Neutrophil (primary cell): Measurements from ENCODE around the gene MSH5.
"Not testable (repeated sequence)": the region's sequence is repeated elsewhere in the genome, so short reads cannot be mapped to it uniquely, and the experiment has no call there.

Source experiments
- H3K27ac ChIP-seq: fragments of 200-600 bp; sonication (generic); 2 replicates; pipeline ENCODE4 v1.5.1; 2016; ENCODE audit warnings: mild to moderate bottlenecking, moderate library complexity
- H3K27me3 ChIP-seq: fragments of 200-600 bp; sonication (generic); 2 replicates; pipeline ENCODE4 v1.6.0; 2016; ENCODE audit warnings: mild to moderate bottlenecking
- H3K36me3 ChIP-seq: fragments of 200-600 bp; sonication (generic); 2 replicates; pipeline ENCODE4 v1.5.1; 2017
- H3K4me1 ChIP-seq, 2 experiments: fragments of 200-600 bp in 1 of 2; sonication (generic) in 1 of 2; 1 replicate in 1 of 2; 2 replicates in 1 of 2; pipeline versions ENCODE4 v1.5.1 to v1.6.1; 2013 to 2016; ENCODE audit warnings: low read depth in 1 of 2, low read length in 1 of 2, mild to moderate bottlenecking in 1 of 2, moderate library complexity in 1 of 2; ENCODE audit not compliant: control insufficient read depth in 1 of 2, insufficient read depth in 1 of 2
- H3K4me3 ChIP-seq, 2 experiments: fragments of 200-600 bp in 1 of 2; sonication (generic) in 1 of 2; 1 replicate in 1 of 2; 2 replicates in 1 of 2; pipeline ENCODE4 v1.5.1; 2013 to 2016; ENCODE audit warnings: low read depth in 1 of 2, low read length in 1 of 2, mild to moderate bottlenecking in 1 of 2, moderate library complexity in 1 of 2
- H3K9me3 ChIP-seq: fragments of 200-600 bp; sonication (generic); 2 replicates; pipeline ENCODE4 v1.5.1; 2016
- TF ChIP-seq, protein P1 (sequence below): fragments of 200-600 bp; sonication (generic); IDR thresholded peaks from 2 replicates; pipeline ENCODE4 v1.5.1; 2016; ENCODE audit warnings: antibody characterized with exemption

Gene MSH5

DNA sequence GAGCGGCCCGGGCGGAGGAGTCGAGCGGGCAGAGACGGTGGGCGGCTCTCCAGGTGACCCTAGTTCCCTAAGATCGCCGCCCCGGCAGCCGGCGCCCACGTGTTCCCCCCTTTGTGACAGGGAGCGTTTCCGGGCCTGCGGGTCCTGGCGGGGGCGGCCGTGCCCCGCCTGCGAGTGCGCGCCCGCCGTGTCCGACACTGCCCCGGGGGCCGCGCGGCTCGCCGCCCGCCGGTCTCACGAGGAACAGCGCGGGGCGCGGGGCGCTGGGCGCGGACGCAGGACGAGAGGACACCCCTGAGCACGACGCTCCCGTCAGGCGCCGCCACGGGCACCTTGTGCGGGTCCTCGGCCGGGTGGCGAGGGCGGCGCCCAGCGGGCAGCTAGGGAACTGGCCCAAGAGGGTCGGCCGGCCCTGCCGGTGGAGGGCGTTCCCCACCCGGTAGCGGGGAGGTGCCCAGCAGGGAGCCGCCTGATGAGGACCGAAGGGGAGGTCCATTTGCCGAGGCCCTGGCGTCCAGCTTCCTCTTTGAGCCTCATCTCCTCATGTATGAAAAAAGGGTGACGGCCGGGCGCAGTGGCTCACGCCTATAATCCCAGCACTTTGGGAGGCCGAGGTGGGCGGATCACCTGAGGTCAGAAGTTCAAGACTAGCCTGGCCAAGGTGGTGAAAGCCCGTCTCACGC is 56.0 kb downstream of the MSH5 start, which contains the start of gene VARS1:
VARS1 (minus strand) TSS at position 137 of the 683 bp plus-strand sequence. CDS start 535 bp downstream, outside the sequence.
- no peaks in the 10 kb centered on the region for H3K27me3 ChIP-seq
- H3K36me3 ChIP-seq = no peaks in the 10 kb centered on the region
- peak within 1 kb of the TSS; percentile 87 to 90 for H3K4me3 ChIP-seq
- TF ChIP-seq, protein P1, sequence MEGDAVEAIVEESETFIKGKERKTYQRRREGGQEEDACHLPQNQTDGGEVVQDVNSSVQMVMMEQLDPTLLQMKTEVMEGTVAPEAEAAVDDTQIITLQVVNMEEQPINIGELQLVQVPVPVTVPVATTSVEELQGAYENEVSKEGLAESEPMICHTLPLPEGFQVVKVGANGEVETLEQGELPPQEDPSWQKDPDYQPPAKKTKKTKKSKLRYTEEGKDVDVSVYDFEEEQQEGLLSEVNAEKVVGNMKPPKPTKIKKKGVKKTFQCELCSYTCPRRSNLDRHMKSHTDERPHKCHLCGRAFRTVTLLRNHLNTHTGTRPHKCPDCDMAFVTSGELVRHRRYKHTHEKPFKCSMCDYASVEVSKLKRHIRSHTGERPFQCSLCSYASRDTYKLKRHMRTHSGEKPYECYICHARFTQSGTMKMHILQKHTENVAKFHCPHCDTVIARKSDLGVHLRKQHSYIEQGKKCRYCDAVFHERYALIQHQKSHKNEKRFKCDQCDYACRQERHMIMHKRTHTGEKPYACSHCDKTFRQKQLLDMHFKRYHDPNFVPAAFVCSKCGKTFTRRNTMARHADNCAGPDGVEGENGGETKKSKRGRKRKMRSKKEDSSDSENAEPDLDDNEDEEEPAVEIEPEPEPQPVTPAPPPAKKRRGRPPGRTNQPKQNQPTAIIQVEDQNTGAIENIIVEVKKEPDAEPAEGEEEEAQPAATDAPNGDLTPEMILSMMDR = peak; percentile 99
- H3K9me3 ChIP-seq = no peaks in the 10 kb centered on the region
- H3K4me1 ChIP-seq = peaks cover 30 to 31% of the 10 kb centered on the region in 2 experiments
- peak within 1 kb of the TSS; percentile 99 for H3K27ac ChIP-seq

DNA sequence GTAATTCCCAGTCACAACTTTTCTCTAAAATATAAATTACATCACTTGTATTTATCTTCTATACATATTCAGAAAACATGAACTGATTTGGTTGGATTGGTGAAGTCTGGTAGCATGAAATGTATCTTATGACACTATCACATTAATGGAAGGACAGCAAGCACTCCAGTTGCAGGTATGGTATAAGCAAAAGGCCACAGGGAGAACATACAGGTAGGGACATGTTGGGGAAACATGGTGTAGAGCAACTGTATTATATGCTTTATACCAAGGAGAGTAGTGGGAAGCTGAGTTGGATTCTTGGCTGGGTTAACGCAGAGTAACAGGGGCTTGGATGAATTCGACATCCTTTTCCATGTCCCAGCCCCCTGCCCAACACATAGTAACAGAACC is 57.2 kb downstream of the MSH5 start:
- H3K27ac ChIP-seq = peak overlapping the region; percentile 99
- peaks cover 30 to 31% of the 10 kb centered on the region in 2 experiments for H3K4me1 ChIP-seq
- H3K27me3 ChIP-seq = no peaks in the 10 kb centered on the region
- H3K36me3 ChIP-seq = no peaks in the 10 kb centered on the region
- no peaks in the 10 kb centered on the region for H3K9me3 ChIP-seq
- no peak overlapping the region for H3K4me3 ChIP-seq
- TF ChIP-seq, protein P1 = no peak

DNA sequence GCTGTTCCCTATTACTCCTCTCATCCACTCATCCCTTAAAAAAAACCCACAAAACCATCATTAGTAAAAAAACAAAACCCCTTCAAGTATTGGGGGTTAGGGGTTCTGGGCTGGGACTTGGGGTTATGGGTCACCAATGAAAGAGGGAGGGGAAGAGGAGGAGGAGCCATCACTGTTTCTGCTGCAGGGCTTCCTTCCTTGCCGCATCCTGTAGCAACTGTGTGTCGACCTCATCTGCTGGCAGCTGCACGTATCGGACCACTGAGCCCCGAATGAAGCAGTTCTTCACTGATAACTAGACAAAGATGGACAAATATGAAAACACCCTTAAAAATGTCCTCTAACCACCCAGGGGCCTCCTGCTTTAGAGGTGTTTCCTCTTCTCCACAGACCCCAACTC is 57.8 kb downstream of the MSH5 start:
- Histone ChIP-seq H3K27me3 (no peaks in the 10 kb centered on the region), H3K27ac (peak overlapping the region; percentile 99), H3K9me3 (no peaks in the 10 kb centered on the region), H3K4me1 (peaks cover 30 to 31% of the 10 kb centered on the region in 2 experiments), H3K4me3 (no peak overlapping the region), H3K36me3 (no peaks in the 10 kb centered on the region)
- TF ChIP-seq, protein P1 = no peak

DNA sequence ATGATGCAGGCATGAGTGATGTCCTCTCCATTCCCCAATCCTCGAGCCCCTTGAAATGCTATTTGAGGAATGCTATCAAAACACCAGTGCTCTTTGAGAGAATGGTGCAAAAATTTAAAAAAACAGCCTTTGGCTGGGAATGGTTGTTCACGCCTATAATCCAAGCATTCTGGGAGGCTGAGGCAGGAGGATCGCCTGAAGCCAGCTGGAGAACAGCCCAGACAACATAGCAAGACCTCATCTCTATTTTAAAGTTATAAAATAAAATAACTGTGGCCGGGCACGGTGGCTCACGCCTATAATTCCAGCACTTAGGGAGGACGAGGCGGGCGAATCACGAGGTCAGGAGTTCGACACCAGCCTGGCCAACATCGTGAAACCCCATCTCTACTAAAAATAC is 60.0 kb downstream of the MSH5 start:
- Histone ChIP-seq H3K27ac (no peak overlapping the region), H3K36me3 (no peaks in the 10 kb centered on the region)
- TF ChIP-seq, protein P1 = no peak

DNA sequence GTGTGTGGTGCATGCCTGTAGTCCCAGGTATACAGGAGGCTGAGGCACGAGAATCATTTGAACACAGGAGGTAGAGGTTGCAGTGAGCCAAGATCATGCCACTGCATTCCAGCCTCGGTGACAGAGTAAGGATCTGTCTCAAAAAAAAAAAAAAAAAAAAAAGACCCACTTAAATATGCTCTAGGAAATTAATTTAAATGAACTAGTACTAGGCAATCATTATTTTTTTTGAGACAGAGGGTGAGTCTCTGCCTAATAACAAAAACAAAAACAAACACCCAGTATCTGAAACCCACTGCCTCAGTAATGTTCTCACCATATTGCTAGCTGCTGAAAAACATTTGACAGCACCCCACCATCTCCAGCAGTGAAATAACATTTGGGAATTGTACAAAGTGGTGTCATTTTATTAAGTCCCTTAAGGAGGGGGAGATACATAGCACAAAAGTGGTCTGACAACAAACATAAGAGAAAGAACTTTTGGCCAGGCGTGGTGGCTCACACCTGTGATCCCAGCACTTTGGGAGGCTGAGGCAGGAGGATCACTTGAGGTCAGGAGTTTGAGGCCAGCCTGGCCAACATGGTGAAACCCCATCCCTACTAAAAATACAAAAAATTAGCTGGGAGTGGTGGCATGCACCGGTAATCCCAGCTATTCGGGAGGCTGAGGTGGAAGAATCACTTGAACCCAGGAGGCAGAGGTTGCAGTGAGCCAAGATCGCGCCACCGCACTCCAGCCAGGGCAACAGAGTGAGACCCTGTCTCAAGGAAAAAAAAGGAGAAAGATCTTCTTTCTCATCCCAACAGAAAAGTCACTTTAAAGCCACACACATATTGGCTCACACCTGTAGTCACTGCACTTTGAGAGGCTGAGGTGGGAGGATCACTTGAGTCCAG is 61.5 kb downstream of the MSH5 start:
- not testable (repeated sequence) for H3K4me3 ChIP-seq, H3K27me3 ChIP-seq, H3K36me3 ChIP-seq, H3K27ac ChIP-seq, H3K9me3 ChIP-seq
- peaks cover 22 to 26% of the 10 kb centered on the region in 2 experiments for H3K4me1 ChIP-seq

More for the DNA sequence above, 60.0 kb downstream of the MSH5 start:
- no peaks in the 10 kb centered on the region for H3K27me3 ChIP-seq
- peaks cover 25 to 26% of the 10 kb centered on the region in 2 experiments for H3K4me1 ChIP-seq
- no peak overlapping the region for H3K4me3 ChIP-seq
- H3K9me3 ChIP-seq = no peaks in the 10 kb centered on the region
